ENCODE data around the gene PDIA3. TPM values are rescaled to one million over a fixed set of nuclear protein-coding genes. Genes with fewer than 3 reads are reported as not detected.
A peak's percentile ranks its signal among the peaks of the same experiment; 100 is the strongest.
"Not testable (repeated sequence)": the region's sequence is repeated elsewhere in the genome, so short reads cannot be mapped to it uniquely, and the experiment has no call there.

Gene PDIA3
- total RNA-seq (2021) (435 and 445 TPM in 2 replicates), Bru-seq, nascent RNA (percentile 91 among the genes with signal in this experiment), BruChase-seq, experiment 1, labeled RNA remaining after a 2-hour chase (percentile 91 among the genes with signal in this experiment), BruChase-seq, experiment 2, labeled RNA remaining after a 6-hour chase (percentile 95 among the genes with signal in this experiment)
- long read RNA-seq, transcript PDIA3-201 (13 exons, 3,727 nt), result major isoform, 867 of 945 reads
- long read RNA-seq, partial matches to known transcripts, result 18 of 945 reads
- long read RNA-seq, other reads (novel, unspliced or antisense), result 60 of 945 reads

- H3K4me1 ChIP-seq (replicated peaks; ENCODE audit: insufficient read depth); BruUV-seq (replicated peaks); H3K9me2 ChIP-seq (ENCODE audit: insufficient read depth); H3K36me3 ChIP-seq (ENCODE audit: low read depth); H3K9me3 ChIP-seq (ENCODE audit: insufficient read depth, low read depth); H3F3A ChIP-seq (ENCODE audit: insufficient read depth, low read depth); H3K27me3 ChIP-seq (ENCODE audit: insufficient read depth, low read depth); POLR2A ChIA-PET (ENCODE audit: unreplicated experiment); intact Hi-C loops (cut with micrococcal nuclease; ENCODE audit: unreplicated experiment); CTCF ChIA-PET: not testable (repeated sequence)
- Histone ChIP-seq H4K20me1 (ENCODE audit: insufficient read depth) (peaks cover 20% of the 10 kb centered on the region), H3K4me2 (peak within 1 kb of the TSS; percentile 94), H3K79me2 (ENCODE audit: low read depth) (peaks cover 50% of the 10 kb centered on the region), H3K27ac (peak within 1 kb of the TSS; percentile 80), H3K4me3 (peak within 1 kb of the TSS; percentile 79), H2AFZ (peak within 1 kb of the TSS; percentile 70)
- peak; percentile 72 to 91 for DNase-seq
Observed at GRCh38 chr15:43746245-43746902, at the start of gene PDIA3. TSS of gene PDIA3 (plus strand) at chr15:43746438. CDS start at chr15:43746540, 102 bp downstream.

- TF ChIP-seq EZH2 (IDR thresholded peaks at IDR 0.05; ENCODE audit: low read depth) (no peak), CTCF (conservative IDR thresholded peaks at IDR 0.05) (no peak)
- H3K27me3 ChIP-seq (ENCODE audit: insufficient read depth, low read depth), result peaks cover 12% of the 10 kb centered on the region
- H3K4me3 ChIP-seq, result no peak overlapping the region
- H3K9me3 ChIP-seq (ENCODE audit: insufficient read depth, low read depth), result no peaks in the 10 kb centered on the region
- no peaks in the 10 kb centered on the region for H4K20me1 ChIP-seq (ENCODE audit: insufficient read depth)
- no peak for DNase-seq
- no peaks in the 10 kb centered on the region for H3K4me1 ChIP-seq (replicated peaks; ENCODE audit: insufficient read depth)
- H3K27ac ChIP-seq, result no peak overlapping the region
- H3K9me2 ChIP-seq (ENCODE audit: insufficient read depth), result no peaks in the 10 kb centered on the region
- H3K4me2 ChIP-seq, result no peak overlapping the region
- intact Hi-C loops (cut with micrococcal nuclease; ENCODE audit: unreplicated experiment), result no loop called here
- H2AFZ ChIP-seq, result no peak overlapping the region
- ChIA-PET POLR2A (ENCODE audit: unreplicated experiment) (no interaction called here), CTCF (no interaction called here)
- H3F3A ChIP-seq (ENCODE audit: insufficient read depth, low read depth), result no peaks in the 10 kb centered on the region
- H3K36me3 ChIP-seq (ENCODE audit: low read depth), result no peaks in the 10 kb centered on the region
- H3K79me2 ChIP-seq (ENCODE audit: low read depth), result no peaks in the 10 kb centered on the region
- BruUV-seq (replicated peaks), result no TSS peak
Observed at GRCh38 chr15:43702174-43702573, 44.1 kb upstream of the PDIA3 start.

GRCh38 chr15:43702701-43703424, 43.4 kb upstream of the PDIA3 start:
- H3K36me3 ChIP-seq (ENCODE audit: low read depth), result no peaks in the 10 kb centered on the region
- H2AFZ ChIP-seq, result no peak overlapping the region
- no peak overlapping the region for H3K4me2 ChIP-seq
- TF ChIP-seq CTCF (conservative IDR thresholded peaks at IDR 0.05) (no peak), EZH2 (IDR thresholded peaks at IDR 0.05; ENCODE audit: low read depth) (no peak)
- no peaks in the 10 kb centered on the region for H3K4me1 ChIP-seq (replicated peaks; ENCODE audit: insufficient read depth)
- no TSS peak for BruUV-seq (replicated peaks)
- no peaks in the 10 kb centered on the region for H3K9me3 ChIP-seq (ENCODE audit: insufficient read depth, low read depth)
- H3K27me3 ChIP-seq (ENCODE audit: insufficient read depth, low read depth), result peaks cover 12% of the 10 kb centered on the region
- no peaks in the 10 kb centered on the region for H3K9me2 ChIP-seq (ENCODE audit: insufficient read depth)
- no peak overlapping the region for H3K4me3 ChIP-seq
- no peak for DNase-seq
- H3F3A ChIP-seq (ENCODE audit: insufficient read depth, low read depth), result no peaks in the 10 kb centered on the region
- no peak overlapping the region for H3K27ac ChIP-seq
- no peaks in the 10 kb centered on the region for H4K20me1 ChIP-seq (ENCODE audit: insufficient read depth)
- ChIA-PET CTCF (no interaction called here), POLR2A (ENCODE audit: unreplicated experiment) (no interaction called here)
- no peaks in the 10 kb centered on the region for H3K79me2 ChIP-seq (ENCODE audit: low read depth)
- intact Hi-C loops (cut with micrococcal nuclease; ENCODE audit: unreplicated experiment), result no loop called here

GRCh38 chr15:43710431-43711131, 35.7 kb upstream of the PDIA3 start:
- BruUV-seq (replicated peaks); H3K79me2 ChIP-seq (ENCODE audit: low read depth); H3K27ac ChIP-seq; intact Hi-C loops (cut with micrococcal nuclease; ENCODE audit: unreplicated experiment); POLR2A ChIA-PET (ENCODE audit: unreplicated experiment); DNase-seq; H3K4me1 ChIP-seq (replicated peaks; ENCODE audit: insufficient read depth); H3K9me3 ChIP-seq (ENCODE audit: insufficient read depth, low read depth); H3K36me3 ChIP-seq (ENCODE audit: low read depth); H4K20me1 ChIP-seq (ENCODE audit: insufficient read depth); H3K27me3 ChIP-seq (ENCODE audit: insufficient read depth, low read depth); H2AFZ ChIP-seq; H3K4me2 ChIP-seq; CTCF ChIA-PET; H3K9me2 ChIP-seq (ENCODE audit: insufficient read depth); H3K4me3 ChIP-seq; H3F3A ChIP-seq (ENCODE audit: insufficient read depth, low read depth): not testable (repeated sequence)

Measured in PC-9 (cell line).